Measurements from ENCODE around the gene CTNNA1.
"Not testable (repeated sequence)": the region's sequence is repeated elsewhere in the genome, so short reads cannot be mapped to it uniquely, and the experiment has no call there.

CTNNA1 gene

GRCh38 chr5:138760448-138761110 lies 7.4 kb downstream of the CTNNA1 start:
- DNase-seq (ENCODE audit: low spot score), result no peak

DNA sequence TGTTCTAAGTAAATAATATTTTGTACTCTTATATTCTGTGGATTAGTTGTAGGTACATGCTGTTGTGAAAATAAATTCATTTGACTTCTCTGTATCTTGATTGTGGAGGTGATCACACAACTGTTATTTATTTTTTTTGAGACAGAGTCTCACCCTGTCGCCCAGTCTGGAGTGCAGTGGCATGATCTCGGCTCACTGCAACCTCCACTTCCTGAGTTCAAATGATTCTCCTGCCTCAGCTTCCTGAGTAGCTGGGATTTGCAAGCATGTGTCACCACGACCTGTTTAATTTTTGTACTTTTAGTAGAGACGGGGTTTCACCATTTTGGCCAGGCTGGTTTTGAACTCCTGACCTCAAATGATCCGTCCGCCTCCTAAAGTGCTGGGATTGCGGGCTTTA lies 7.9 kb downstream of the CTNNA1 start:
- not testable (repeated sequence) for DNase-seq (ENCODE audit: low spot score)

- DNase-seq (ENCODE audit: low spot score), result not testable (repeated sequence)
These were observed 8.4 kb downstream of the CTNNA1 start for GRCh38 chr5:138761670-138762069.

DNA sequence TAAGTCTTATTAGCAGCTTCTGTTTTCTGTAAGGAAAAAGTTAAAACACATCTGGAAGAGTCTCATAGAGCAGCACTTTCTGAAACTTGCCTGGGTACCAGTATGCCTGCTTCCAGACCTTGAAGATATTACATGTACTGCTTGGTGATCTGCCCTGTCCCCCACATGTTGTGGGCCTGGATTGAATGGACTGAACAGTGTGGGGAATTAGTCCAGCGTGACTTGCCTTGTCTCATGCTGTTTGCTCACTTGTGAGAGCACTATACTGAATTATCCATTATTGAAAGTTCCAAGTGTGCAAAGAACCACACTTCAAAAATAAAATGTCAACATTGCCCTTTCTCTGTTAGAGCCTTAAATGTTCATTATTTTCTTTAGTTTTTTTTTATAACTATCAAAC lies 8.9 kb downstream of the CTNNA1 start:
- no peak for DNase-seq (ENCODE audit: low spot score)

GRCh38 chr5:138763037-138763778 lies 10.0 kb downstream of the CTNNA1 start:
- DNase-seq (ENCODE audit: low spot score), result no peak

DNA sequence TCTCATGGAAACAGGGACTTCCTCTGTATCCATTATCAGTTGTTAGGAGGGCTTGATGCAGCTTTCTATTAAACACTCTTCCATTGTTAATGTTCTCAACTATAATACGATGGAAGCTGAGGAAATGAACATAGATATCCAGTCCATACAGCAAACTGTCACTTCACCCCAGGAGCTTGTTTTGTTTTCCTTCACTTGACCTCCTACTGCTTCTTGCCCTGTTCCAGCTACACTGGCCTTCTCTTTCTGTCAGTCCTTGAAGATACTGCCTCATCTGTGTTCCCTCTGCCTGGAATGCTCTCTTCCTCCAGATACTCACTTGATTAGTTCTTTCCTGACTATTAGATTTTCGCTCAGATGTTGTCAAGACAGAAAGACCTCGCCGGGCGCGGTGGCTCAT lies 17.1 kb downstream of the CTNNA1 start:
- DNase-seq (ENCODE audit: low spot score), result no peak

DNA sequence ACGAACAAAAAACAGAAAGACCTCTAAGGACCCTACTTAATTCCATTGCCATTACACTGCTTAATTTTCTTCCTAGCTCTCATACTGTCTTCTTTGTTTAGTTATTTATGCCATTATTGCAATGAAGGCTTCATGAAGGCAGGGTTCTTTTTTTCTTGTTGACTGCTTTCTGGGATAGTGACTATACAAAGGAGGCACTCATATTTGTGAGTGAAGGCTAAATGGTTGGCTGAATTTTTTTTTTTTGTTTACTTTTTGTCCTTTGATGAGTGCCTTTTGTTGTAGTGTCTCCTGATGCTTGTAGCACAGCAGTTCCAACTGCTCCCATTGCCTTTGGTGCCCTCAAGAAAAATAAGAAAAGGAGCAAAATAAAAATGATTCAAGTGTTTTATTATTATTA lies 17.8 kb downstream of the CTNNA1 start:
- DNase-seq (ENCODE audit: low spot score), result no peak

DNA sequence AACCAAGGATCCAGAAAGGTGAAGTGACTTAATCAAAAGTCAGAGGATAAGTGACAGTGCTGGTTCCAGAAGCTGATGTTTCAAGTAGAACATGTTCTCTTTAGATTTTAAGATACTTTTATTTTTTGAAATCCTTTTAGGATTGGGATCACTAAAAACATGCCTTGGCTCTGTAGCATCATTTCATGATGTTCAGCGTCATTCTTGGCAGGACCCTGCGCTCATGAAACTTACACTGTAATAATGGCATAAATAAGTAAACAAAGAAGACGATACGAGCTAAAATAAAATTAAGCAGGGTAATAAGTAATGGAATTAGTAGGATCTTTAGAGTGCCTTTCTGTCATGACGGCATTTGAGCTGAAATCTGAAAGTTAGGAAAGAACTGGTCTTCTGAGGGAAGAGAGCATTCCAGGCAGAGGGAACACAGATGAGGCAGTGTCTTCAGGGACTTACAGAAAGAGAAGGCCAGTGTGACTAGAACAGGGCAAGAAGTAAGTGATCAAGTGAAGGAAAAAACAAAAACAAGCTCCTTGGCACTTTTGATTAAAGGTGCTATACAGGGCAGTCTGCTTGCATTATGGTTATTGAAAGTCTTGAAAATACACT lies 19.9 kb downstream of the CTNNA1 start:
- no peak for DNase-seq (ENCODE audit: low spot score)

DNA sequence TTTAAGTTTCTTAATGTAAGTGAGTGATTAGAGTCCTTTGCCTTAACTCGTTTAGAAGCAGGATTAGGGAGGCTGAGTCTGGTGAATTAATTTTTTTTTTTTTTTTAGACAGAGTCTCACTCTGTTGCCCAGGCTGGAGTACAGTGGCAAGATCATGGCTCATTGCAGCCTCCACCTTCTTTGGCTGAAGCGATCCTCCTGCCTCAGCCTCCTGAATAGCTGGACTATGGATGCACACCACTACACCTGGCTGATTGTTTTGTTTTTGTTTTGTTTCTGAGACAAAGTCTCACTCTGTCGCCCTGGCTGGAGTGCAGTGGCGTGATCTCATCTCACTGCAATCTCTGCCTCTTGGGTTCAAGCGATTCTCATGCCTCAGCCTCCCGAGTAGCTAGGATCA lies 20.4 kb downstream of the CTNNA1 start:
- not testable (repeated sequence) for DNase-seq (ENCODE audit: low spot score)

- no peak for DNase-seq (ENCODE audit: low spot score)
These were observed 21.8 kb downstream of the CTNNA1 start for GRCh38 chr5:138775034-138775433.

- DNase-seq (ENCODE audit: low spot score), result no peak
These were observed 25.0 kb downstream of the CTNNA1 start for GRCh38 chr5:138778234-138778633.

DNA sequence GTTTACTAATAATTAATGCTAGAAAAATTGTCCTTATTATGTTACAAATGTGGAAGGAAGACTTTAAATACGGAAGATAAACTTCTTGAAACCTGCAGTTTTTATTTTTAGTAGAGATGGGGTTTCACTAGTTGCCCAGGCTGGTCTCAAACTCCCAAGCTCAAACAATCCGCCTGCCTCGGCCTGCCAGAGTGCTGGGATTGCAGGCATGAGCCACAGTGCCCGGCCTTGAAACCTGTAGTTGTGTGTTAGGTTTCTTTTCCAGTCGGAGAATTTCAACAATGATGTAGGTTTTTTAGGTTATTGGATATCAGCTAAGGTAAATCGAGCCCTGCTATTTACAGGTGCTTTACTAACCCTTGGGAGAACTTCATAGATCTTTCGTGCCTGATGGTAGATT lies 30.8 kb downstream of the CTNNA1 start:
- no peak for DNase-seq (ENCODE audit: low spot score)

DNA sequence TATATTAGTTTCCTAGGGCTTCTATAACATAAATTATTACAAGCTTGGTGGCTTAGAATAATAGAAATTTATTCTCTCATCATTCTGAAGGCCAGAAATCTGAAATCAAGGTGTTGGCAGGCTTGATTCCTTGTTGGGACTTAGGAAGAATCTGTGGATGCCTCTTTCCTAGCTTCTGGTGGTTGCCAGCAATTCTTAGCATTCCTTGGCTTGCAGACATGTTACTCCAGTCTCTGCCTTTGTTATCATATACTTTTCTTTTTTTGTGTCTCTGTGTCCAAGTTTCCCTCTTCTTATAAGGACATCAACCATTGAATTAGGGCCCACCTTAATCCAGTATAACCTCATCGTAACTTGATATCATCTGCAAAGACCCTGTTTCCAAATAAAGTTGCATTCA lies 31.4 kb downstream of the CTNNA1 start:
- DNase-seq (ENCODE audit: low spot score), result no peak

GRCh38 chr5:138789771-138790242 lies 36.6 kb downstream of the CTNNA1 start:
- DNase-seq (ENCODE audit: low spot score), result no peak

- DNase-seq (ENCODE audit: low spot score), result no peak
These were observed 37.5 kb downstream of the CTNNA1 start for GRCh38 chr5:138790684-138791083.

- DNase-seq (ENCODE audit: low spot score), result no peak
These were observed 39.1 kb downstream of the CTNNA1 start for GRCh38 chr5:138792195-138792790.

DNA sequence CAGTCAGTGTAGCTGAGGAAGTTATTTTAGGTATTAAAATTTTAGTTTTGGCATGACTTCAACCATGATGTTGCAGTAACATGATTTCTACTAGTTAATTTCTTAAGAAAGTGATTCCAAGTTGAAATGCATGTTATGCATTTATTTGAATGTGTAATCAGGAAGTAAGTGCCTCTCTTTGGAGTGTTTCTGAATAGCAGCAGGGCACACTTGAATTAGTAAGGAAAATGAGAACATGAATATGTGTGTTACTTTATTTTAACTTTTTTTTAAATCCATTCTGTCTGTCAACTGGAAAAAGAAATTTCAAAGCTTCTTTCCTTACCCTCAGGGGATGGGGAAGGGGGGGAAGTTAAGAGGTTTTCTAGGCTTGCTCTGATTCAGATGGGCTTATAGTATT lies 40.4 kb downstream of the CTNNA1 start:
- DNase-seq (ENCODE audit: low spot score), result no peak

DNA sequence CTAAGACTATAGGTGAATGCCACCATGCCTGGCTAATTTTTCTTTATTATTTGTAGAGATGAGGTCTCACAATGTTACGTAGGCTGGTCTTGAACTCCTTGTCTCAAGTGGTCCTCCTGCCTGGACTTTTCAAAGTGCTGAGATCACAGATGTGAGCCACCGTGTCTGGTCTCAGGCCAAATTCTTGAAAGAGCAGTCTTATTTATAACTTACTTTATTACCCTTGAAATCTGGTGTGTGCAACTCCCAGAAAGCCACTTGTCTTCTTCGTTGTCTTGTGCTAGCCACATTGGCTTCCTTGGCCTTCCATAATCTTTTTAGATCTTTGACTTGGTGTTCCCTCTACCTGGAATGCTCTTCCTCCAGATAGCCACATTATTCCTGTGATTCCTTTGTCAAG lies 50.1 kb downstream of the CTNNA1 start:
- no peak for DNase-seq (ENCODE audit: low spot score)

- DNase-seq (ENCODE audit: low spot score), result no peak
These were observed 50.7 kb downstream of the CTNNA1 start for GRCh38 chr5:138803935-138804334.

GRCh38 chr5:138805096-138805495 lies 51.9 kb downstream of the CTNNA1 start:
- DNase-seq (ENCODE audit: low spot score), result no peak

DNA sequence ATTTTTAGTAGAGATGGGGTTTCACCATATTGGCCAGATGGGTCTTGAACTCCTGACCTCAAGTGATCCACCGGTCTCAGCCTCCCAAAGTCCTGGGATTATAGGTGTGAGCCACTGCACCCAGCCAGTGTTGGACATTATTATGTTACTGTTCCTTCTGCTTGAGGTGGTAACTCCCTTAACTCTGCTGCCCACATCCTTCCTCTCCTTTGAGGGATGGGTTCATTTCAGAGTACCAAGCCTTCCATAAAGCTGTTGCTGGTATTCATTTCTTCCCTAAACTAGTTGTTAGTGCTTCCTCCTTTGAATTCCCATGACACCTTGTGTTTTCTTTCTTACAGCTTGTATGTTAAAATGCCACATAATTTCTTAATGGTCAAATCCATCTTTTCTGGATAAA lies 54.0 kb downstream of the CTNNA1 start:
- DNase-seq (ENCODE audit: low spot score), result no peak

GRCh38 chr5:138809391-138809790 lies 56.2 kb downstream of the CTNNA1 start:
- no peak for DNase-seq (ENCODE audit: low spot score)

DNA sequence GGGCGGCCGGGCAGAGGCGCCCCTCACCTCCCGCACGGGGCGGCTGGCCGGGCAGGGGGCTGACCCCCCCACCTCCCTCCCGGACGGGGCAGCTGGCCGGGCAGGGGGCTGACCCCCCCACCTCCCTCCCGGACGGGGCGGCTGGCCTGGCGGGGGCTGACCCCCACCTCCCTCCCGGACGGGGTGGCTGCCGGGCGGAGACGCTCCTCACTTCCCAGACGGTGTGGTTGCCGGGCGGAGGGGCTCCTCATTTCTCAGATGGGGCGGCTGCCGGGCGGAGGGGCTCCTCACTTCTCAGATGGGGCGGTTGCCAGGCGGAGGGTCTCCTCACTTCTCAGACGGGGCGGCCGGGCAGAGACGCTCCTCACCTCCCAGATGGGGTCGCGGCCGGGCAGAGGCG lies 57.6 kb downstream of the CTNNA1 start:
- DNase-seq (ENCODE audit: low spot score), result not testable (repeated sequence)
